GM18870 (cell line): ENCODE data around the gene OVCA2.
"Not testable (repeated sequence)": the region's sequence is repeated elsewhere in the genome, so short reads cannot be mapped to it uniquely, and the experiment has no call there.

ENCODE experiments used
- ATAC-seq: cut with Tn5 transposase; IDR thresholded peaks from one replicate; pipeline ENCODE4 v1.9.1; 2021; ENCODE audit warnings: moderate library complexity; ENCODE audit not compliant: unreplicated experiment

OVCA2 gene

DNA sequence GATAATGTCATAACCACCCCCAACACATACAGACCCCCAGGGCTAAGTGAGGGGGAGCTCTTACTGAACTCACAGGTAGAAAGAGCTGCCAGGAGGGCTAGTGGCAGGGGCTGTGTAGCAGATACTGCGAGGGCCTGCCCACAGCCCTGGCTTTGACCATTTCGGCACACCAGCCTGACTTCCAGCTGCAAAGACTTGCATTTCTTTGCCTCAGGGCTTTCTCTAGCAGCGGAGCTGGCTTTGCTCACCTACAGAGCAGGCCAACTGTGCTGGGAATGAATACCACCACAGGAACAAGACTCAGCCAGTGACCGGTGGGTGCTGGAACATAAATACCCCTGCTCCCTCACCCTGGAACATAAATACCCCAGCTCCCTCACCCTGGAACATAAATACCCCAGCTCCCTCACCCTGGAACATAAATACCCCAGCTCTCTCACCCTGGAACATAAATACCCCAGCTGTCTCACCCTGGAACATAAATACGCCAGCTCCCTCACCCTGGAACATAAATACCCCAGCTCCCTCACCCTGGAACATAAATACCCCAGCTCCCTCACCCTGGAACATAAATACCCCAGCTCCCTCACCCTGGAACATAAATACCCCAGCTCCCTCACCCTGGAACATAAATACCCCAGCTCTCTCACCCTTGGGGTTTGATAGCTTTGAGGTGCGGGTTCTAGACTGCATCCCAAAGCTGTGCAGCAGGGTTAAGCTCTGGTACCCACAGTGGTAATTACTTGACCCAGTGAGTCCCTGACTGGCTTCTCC is 28.4 kb upstream of the OVCA2 start:
- ATAC-seq, result not testable (repeated sequence)

- ATAC-seq, result no peak
Observed at GRCh38 chr17:2013994-2014317, 27.9 kb upstream of the OVCA2 start.

- ATAC-seq, result no peak
Observed at GRCh38 chr17:2015314-2015713, 26.5 kb upstream of the OVCA2 start.

DNA sequence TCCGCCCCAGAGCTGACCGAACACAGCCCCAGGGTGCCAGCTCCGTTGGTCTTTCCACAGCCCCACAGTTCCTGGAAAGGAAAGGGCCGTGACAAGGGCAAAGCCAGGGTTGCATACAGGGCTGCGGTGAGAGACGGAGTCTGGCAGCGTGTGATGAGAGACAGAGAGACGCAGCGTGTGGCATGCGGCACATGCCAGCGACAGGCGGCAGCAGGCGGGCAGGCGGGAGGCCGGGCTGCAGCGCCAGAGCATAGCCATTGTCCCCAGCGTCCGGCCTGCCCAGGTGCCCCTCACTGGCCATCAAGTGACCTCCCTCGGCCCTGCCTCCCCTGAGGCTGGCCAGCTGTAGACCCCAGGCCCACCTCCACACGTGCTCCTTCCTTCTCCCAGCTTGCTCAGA is 25.3 kb upstream of the OVCA2 start:
- no peak for ATAC-seq

DNA sequence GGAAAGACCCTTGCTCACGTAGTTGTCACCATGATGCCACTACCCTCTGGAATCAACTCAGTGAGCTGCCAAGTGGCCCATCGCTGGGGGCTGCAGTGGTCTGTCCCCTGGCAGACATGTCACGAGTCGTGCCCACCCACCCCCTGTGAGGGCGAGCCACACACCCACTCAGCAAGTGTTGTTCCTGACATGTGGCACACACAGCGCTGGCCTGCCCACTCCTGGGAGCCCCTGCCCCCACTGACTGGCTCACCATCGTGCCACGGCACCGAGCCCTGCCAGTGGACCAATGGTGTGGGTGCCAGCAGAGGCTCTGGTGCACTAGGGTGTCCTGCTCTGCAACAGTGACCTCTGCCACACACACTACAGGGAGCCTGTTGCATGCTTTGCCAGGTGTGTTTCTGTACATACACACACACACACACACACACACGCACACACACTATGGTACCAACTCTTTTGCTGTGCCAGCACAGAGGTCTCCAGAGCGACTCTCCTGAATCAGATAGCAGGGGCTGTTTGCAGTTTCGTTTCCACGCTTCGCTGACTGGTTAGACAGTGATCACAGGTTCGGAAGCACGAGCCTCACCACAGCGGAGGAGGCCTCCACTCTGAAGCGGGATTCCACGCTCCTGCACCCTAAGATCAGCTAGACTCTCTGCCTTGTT is 24.4 kb upstream of the OVCA2 start:
- ATAC-seq, result no peak

GRCh38 chr17:2018716-2019510 is 22.9 kb upstream of the OVCA2 start:
- ATAC-seq, result no peak

DNA sequence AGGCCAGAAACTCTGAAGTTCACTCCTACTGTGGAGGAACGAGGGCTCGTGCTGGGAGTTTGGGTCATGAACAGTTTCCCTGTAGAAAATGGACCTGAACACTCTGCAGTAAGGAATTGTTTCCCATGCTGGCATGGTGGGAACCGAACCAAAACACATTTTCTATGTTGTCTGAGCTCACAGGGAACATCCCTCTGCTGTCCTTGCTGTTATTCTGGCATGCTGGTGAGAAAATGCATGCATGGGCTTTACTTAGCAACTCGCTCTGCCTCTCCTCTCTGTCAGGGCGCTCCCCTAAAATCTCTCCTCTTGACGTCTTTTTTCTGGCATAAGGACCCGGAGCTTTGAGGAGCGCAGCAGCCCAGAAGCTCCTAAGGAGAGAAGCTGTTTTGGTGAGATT is 22.1 kb upstream of the OVCA2 start:
- ATAC-seq, result no peak

DNA sequence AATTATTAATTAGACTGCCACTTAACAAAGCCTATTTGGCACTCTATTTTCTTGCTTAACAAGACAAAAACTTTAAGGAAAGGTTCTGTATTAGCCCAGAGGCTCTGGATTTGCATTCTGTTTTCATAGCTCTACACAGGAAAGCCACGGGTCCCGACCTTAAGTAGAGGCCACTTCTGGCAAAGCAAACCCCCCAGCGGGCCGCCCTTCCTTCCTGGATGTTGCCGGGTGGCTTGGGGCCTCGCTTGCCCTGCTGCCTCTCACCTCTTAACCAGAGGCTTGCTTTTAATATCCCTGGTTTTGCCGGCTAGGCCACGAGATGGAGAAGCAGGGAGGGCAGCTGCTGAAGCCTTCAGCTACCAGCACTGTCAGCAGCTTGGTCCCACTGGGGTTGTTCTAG is 21.1 kb upstream of the OVCA2 start:
- no peak for ATAC-seq

DNA sequence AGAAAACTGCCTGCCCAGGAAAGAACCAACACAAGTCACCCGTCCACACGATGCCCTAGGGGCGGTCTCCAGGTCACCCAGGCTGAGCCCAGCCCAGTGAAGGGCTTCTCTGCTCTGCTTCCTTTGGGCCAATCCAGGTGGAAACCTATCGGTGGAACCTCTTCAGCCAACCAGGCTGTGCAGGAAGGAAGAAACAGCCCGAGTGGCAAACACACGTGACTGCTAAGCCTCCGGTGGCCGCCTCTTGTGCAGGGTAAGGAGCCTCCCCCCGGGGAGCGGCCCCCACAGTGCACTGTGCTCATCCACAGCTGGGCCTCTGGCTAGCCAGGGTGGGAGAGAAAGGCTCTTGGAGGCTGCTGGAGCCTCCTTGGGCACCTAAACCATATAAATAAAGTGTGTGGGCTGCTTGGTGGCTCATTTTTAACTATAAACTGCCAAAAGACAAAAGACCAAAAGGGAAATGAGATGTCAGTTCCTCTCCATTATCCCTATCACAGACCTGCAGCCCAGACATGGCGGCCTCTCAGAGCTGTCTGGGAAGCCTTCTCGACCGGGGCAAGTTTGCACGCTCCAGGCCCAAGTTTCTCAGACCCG is 19.1 kb upstream of the OVCA2 start:
- no peak for ATAC-seq

- ATAC-seq, result no peak
Observed at GRCh38 chr17:2023256-2023655, 18.6 kb upstream of the OVCA2 start.

DNA sequence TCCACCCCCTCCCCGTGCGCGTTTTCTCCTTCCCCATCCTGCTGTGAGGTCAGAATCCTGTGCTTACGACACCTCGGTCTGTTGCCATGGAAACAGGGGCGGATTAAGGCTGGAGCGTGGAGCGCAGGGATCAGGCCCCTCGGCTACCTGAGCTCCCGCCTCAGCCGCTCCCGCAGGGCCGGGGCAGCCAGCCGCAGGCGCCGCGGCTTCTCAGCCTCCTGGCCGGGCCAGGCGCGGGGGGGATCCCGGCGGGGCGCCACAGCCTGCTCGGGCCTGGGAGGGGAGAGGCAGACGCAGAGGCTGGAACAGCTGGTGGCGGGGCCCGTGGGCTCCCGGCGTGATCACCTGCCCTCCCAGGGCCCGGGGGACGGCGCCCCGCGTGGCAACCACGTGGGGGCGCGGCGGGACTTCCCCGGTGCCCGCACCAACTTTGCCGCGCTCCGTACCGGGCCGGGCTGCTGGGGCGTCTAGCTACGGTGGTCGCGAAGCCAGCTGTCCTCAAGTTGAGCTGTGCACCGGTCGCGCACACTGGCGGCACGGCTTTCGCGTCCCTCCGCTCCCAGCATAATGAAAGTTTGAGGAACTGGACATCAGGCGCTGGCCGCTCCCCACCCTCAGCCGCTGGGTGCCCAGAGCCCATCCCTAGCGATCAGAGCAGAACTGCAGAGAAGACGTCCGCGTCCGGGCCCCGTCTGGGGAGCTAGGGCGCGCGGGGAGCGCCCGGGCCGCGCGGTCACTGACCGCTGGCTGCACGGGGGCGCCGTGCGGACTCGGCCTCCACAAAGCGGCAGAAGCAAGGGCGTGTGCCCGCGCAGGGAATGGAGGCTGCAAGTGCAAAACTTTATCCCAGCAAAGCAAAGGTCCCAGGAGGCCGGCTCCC is 17.9 kb upstream of the OVCA2 start:
- ATAC-seq, result no peak

DNA sequence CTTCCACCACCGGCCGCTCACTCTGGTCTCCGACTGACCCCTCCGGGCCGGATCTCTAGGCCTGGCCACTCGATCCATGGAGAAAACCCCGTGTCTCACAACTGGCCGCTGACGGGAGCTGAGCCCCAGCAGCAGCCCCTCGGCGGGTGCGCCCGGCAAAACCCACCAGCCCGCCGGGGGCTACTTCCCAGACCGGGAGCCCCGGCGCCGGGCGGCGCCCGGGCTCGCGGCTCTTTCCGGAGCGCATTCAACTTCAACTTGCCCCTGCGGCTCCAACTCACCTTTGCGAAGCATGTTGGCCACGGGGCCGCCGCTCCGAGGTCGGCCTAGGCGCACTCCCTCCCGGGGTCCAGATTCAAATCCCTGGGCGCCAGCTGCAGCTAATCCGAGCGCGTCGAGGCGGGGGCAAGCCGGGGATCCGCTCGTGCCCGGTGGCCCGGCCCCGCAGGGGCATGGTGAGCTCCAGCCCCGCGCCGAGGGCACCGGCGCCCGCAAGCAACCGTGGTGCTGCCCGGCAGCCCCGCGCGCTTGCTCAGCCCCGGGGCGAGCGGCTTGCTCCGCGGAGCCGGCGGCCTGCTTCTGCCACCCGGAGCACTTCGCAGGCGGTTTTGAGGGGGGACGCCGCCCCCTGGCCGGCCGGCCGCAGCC is 17.1 kb upstream of the OVCA2 start:
- ATAC-seq, result no peak

DNA sequence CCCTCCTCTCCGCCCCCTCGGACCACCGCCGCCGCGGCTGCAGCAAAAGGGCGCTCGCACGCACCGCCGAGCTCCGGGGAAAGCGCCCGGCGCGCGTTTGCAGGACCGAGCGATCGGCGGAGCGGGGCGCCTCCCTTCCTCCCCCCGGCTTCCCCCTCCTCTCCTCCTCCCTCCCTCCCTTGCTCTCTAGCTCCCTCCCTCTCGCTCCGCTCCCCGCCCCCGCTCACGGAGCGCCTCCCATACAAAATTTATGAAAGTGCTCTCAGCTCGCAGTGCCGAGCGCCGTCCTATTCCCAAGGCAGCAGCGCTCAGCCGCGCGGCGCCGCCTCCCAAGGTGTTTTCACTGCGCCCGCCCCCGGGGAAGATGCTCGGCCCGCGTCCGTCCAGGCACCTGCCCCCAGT is 16.6 kb upstream of the OVCA2 start, which contains the start of gene RTN4RL1:
Gene RTN4RL1, minus strand, starts transcription at position 115 of the 402 bp plus-strand sequence. CDS start 469 bp downstream, outside the sequence.
- ATAC-seq, result no peak

- no peak for ATAC-seq
Observed at GRCh38 chr17:2025622-2026309, 16.1 kb upstream of the OVCA2 start.

DNA sequence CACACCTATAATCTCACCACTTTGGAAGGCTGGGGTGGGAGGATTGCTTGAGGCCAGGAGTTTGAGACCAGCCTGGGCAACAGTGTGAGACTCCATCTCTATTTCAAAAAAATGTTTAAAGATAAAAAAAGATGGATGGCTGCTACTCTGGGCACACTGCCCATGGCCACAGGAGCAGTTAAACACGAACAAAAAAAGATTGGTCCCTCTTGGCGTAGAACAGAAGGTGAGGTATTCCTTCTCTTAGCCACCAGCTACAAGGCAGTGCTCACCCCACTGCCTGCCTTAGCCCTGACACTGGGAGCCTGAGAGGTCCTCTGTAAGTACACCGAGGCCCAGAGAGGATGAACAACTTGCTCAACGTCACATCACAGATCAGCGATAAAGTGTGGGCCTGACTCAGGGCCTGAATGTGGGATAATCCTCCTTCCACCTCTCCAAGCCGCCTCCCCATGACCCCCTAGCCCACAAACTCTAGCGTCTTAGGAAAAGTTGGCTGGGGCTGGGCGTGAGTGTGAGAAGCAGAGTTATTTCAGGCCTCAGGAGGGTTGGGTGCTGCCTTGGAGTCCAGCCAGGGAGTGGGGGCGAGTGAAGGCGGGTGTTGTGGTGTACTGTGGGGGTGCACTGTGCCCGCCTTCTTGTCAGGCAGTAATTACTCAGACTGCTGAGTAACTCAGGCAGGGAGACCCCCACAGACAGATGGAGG is 14.1 kb upstream of the OVCA2 start:
- ATAC-seq, result no peak

- no peak for ATAC-seq
Observed at GRCh38 chr17:2028234-2028614, 13.6 kb upstream of the OVCA2 start.

GRCh38 chr17:2028737-2029136 is 13.1 kb upstream of the OVCA2 start:
- ATAC-seq, result no peak

DNA sequence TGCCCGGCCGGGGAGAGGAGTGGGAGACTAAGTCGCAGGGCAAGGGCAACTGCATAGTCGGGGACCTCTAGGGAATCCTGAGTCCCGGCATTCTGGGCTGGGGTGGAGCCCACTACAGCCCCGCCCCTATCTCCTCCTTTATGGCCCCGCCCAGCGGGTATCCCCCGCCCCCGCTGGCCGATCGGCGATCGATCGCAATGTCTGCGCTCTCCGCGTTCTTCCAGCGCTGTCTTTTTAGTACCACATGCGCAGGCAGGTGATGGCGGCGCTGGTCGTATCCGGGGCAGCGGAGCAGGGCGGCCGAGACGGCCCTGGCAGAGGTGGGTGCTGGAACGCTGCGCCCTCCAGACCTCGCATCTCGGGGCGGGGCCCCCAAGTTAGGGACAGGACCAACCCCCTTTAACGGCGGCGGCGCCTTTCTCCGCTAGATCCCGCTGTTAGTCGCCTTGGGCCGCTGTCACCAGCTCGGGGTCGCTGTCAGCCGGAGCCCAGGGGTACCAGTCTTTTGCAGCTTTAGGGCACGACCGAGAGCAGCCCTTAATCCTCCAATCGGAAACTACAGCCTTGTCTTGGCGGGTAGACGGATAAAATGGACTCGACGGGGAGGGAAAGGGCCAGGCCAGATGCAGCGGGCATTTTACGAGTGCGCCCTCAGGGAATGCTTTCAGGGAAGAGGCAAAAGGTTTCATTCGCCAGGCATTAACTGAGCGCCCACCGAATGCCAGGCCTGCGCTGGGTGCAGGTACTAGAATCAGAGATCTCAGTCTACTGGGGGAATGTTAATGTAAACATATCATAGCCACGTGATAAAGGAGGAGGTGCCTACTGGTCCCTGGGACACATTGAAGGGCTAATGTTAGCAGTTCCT is 11.7 kb upstream of the OVCA2 start, which contains the start of gene DPH1:
Gene DPH1, plus strand, starts transcription at position 243 of the 868 bp plus-strand sequence. Its CDS starts 17 bp downstream, at position 260.
- no peak for ATAC-seq
